ENCODE data around the gene ARHGAP31. TPM values are rescaled to one million over a fixed set of nuclear protein-coding genes. Genes with fewer than 3 reads are reported as not detected.

Gene ARHGAP31
- total and polyA plus RNA-seq, 2 donors from 2014 or later, result 3.2 to 28.7 TPM

DNA sequence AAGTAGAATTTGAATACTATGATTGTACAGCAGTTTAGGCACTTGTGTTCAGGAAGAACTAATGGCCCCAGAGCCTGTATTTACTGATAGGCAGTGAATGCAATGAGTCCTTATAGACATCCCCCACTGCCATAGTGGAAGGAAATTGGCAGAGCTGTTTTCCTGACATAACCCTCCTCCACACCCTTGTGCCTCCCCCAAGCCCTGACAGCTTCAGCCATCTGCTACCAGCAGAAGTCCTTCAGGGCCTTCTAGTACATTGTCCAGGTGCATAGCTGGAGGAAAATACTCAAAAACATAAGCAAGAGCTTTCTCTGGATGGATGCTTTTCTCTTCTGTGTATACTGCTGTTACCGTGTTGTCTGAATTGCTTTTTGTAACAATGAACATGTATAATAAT, 20.6 kb downstream of the ARHGAP31 start:
- DNase-seq (no peak), FAIRE-seq (no peak)
- H3K4me3 ChIP-seq (ENCODE audit: low read length in 3 of 3), result no peak overlapping the region
- TF ChIP-seq, protein P1, sequence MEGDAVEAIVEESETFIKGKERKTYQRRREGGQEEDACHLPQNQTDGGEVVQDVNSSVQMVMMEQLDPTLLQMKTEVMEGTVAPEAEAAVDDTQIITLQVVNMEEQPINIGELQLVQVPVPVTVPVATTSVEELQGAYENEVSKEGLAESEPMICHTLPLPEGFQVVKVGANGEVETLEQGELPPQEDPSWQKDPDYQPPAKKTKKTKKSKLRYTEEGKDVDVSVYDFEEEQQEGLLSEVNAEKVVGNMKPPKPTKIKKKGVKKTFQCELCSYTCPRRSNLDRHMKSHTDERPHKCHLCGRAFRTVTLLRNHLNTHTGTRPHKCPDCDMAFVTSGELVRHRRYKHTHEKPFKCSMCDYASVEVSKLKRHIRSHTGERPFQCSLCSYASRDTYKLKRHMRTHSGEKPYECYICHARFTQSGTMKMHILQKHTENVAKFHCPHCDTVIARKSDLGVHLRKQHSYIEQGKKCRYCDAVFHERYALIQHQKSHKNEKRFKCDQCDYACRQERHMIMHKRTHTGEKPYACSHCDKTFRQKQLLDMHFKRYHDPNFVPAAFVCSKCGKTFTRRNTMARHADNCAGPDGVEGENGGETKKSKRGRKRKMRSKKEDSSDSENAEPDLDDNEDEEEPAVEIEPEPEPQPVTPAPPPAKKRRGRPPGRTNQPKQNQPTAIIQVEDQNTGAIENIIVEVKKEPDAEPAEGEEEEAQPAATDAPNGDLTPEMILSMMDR (IDR thresholded peaks at IDR 0.05; ENCODE audit: borderline replicate concordance, extremely low read depth, insufficient read depth), result no peak
- intact Hi-C loops (cut with DNase I), result no loop called here
- H3K36me3 ChIP-seq (ENCODE audit: control insufficient read depth in 2 of 3, insufficient read depth in 3 of 3, low read length in 3 of 3), result no peaks in the 10 kb centered on the region
- H3K4me1 ChIP-seq (ENCODE audit: control insufficient read depth in 2 of 3, insufficient read depth in 2 of 3, low read depth in 1 of 3, low read length in 3 of 3), result no peaks in the 10 kb centered on the region
- no peak overlapping the region for H3K9ac ChIP-seq (ENCODE audit: low read length in 3 of 3)
- H3K27ac ChIP-seq (ENCODE audit: low read depth in 2 of 2, low read length in 2 of 2), result no peak overlapping the region
- H3K9me3 ChIP-seq (ENCODE audit: control insufficient read depth in 2 of 3, insufficient read depth in 1 of 3, low read length in 3 of 3), result no peaks in the 10 kb centered on the region
- no peaks in the 10 kb centered on the region for H3K27me3 ChIP-seq (ENCODE audit: control insufficient read depth, insufficient read depth, low read length)

DNA sequence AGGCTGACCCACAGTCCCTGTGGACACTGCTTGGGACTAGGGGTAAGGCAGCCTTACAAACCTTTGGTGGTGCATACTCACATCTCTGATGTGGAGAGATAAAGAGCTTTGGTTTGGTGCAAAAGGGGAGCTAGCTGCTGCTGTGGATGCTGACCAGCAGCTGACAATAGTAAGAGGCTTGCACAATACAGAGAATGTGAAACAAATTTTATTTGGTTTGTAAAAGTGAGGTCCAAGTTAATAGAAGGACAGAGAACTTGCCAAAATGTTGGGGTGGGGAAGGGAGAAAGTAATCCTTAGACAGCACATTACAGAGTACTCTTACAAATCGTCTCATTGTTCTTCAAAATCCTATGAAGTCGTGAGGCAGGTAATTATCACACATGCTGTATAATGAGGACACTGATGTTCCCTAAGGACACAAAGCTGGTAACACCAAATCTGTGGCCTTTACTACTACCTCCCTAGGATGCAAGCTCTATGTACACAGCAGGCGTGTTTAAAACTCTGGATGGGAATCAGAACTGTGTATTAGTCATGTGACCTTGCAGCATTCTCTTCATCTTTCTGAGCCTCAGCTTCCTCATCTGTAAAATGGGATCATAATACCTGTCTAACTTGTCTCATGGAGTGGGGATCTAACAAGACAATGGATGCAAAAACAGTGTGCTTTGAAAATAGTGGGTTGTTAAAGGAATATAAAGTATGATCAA, 21.6 kb downstream of the ARHGAP31 start:
- TF ChIP-seq, protein P1 (IDR thresholded peaks at IDR 0.05; ENCODE audit: borderline replicate concordance, extremely low read depth, insufficient read depth), result no peak
- intact Hi-C loops (cut with DNase I), result no loop called here
- Histone ChIP-seq H3K27ac (ENCODE audit: low read depth in 2 of 2, low read length in 2 of 2) (no peak overlapping the region), H3K36me3 (ENCODE audit: control insufficient read depth in 2 of 3, insufficient read depth in 3 of 3, low read length in 3 of 3) (no peaks in the 10 kb centered on the region), H3K9ac (ENCODE audit: low read length in 3 of 3) (no peak overlapping the region), H3K9me3 (ENCODE audit: control insufficient read depth in 2 of 3, insufficient read depth in 1 of 3, low read length in 3 of 3) (no peaks in the 10 kb centered on the region), H3K4me1 (ENCODE audit: control insufficient read depth in 2 of 3, insufficient read depth in 2 of 3, low read depth in 1 of 3, low read length in 3 of 3) (no peaks in the 10 kb centered on the region), H3K27me3 (ENCODE audit: control insufficient read depth, insufficient read depth, low read length) (no peaks in the 10 kb centered on the region), H3K4me3 (ENCODE audit: low read length in 3 of 3) (no peak overlapping the region)
- DNase-seq, result no peak
- FAIRE-seq, result no peak

DNA sequence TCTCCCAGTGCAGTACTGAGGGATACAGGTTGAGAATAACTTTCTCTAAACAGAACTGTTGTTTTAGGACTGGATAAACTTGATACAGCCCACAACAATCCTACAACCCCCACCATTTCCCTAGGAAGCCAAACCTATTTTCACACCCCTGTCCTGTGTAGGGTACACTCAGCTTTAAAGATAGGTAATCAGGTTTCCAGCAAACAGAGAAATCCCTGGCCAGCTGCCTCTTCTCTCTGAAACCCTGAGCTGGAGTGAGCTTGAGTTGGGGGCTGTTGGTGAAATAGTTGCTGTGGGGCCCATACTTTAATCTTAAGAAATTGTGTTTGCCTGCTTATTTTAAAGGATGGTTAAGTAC, 22.1 kb downstream of the ARHGAP31 start:
- Histone ChIP-seq H3K27me3 (ENCODE audit: control insufficient read depth, insufficient read depth, low read length) (no peaks in the 10 kb centered on the region), H3K9me3 (ENCODE audit: control insufficient read depth in 2 of 3, insufficient read depth in 1 of 3, low read length in 3 of 3) (no peaks in the 10 kb centered on the region), H3K9ac (ENCODE audit: low read length in 3 of 3) (no peak overlapping the region), H3K4me3 (ENCODE audit: low read length in 3 of 3) (no peak overlapping the region), H3K27ac (ENCODE audit: low read depth in 2 of 2, low read length in 2 of 2) (no peak overlapping the region), H3K4me1 (ENCODE audit: control insufficient read depth in 2 of 3, insufficient read depth in 2 of 3, low read depth in 1 of 3, low read length in 3 of 3) (no peaks in the 10 kb centered on the region), H3K36me3 (ENCODE audit: control insufficient read depth in 2 of 3, insufficient read depth in 3 of 3, low read length in 3 of 3) (no peaks in the 10 kb centered on the region)
- intact Hi-C loops (cut with DNase I), result no loop called here
- DNase-seq, result no peak
- no peak for FAIRE-seq
- TF ChIP-seq, protein P1 (IDR thresholded peaks at IDR 0.05; ENCODE audit: borderline replicate concordance, extremely low read depth, insufficient read depth), result no peak

DNA sequence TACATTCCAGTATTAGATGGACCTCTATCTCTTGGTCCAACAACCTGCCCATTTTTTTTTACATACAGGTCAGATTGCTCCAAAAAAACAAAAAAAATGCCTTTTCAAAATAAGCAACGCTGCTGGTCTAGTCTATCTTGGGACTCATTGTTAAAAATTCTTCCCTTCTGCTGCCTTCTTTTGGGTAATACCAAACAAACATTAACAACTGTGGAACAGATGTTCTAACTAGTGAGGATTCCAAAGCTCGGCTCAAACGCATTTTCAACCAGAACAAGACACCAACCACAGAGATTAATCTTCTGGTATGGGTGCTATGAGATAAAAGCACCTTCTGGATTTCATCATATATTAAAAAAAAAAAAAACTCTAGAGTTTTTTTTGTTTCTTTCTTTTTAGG, 24.7 kb downstream of the ARHGAP31 start:
- FAIRE-seq, result no peak
- H3K9ac ChIP-seq (ENCODE audit: low read length in 3 of 3), result no peak overlapping the region
- intact Hi-C loops (cut with DNase I), result no loop called here

More for the DNA sequence above, 24.7 kb downstream of the ARHGAP31 start:
- Histone ChIP-seq H3K4me3 (ENCODE audit: low read length in 3 of 3) (no peak overlapping the region), H3K27ac (ENCODE audit: low read depth in 2 of 2, low read length in 2 of 2) (no peak overlapping the region), H3K36me3 (ENCODE audit: control insufficient read depth in 2 of 3, insufficient read depth in 3 of 3, low read length in 3 of 3) (no peaks in the 10 kb centered on the region), H3K27me3 (ENCODE audit: control insufficient read depth, insufficient read depth, low read length) (no peaks in the 10 kb centered on the region), H3K9me3 (ENCODE audit: control insufficient read depth in 2 of 3, insufficient read depth in 1 of 3, low read length in 3 of 3) (no peaks in the 10 kb centered on the region), H3K4me1 (ENCODE audit: control insufficient read depth in 2 of 3, insufficient read depth in 2 of 3, low read depth in 1 of 3, low read length in 3 of 3) (peaks cover 0 to 8% (median 5%) of the 10 kb centered on the region in 3 donors)
- TF ChIP-seq, protein P1 (IDR thresholded peaks at IDR 0.05; ENCODE audit: borderline replicate concordance, extremely low read depth, insufficient read depth), result no peak
- DNase-seq, result no peak

Measured in kidney (tissue), 14 donors.